Measurements from ENCODE around the gene CFAP300. TPM values are rescaled to one million over a fixed set of nuclear protein-coding genes. Genes with fewer than 3 reads are reported as not detected.

The CFAP300 gene
- total and polyA plus RNA-seq, 2 of the 8 experiments (the other 6 are each of a cell fraction or from before 2014, with no cell fraction given) = 2.1 to 2.8 TPM

- TF ChIP-seq HDAC2 (IDR thresholded peaks at IDR 0.05; ENCODE audit: borderline replicate concordance in 1 of 2, low read depth in 2 of 2, low read length in 2 of 2) = no peak
- no peak for TF ChIP-seq ZNF274 (IDR thresholded peaks at IDR 0.05; ENCODE audit: borderline replicate concordance, extremely low read depth, low read length)
- TF ChIP-seq TCF12 (IDR thresholded peaks at IDR 0.05; ENCODE audit: low read depth, low read length) = no peak
- TF ChIP-seq TAF1 (IDR thresholded peaks at IDR 0.05; ENCODE audit: low read depth, low read length) = no peak
- TF ChIP-seq RBBP5 (IDR thresholded peaks at IDR 0.05; ENCODE audit: borderline replicate concordance, low read depth, low read length) = no peak
- TF ChIP-seq NANOG (IDR thresholded peaks at IDR 0.05; ENCODE audit: insufficient read depth, low read depth, low read length, poor library complexity, severe bottlenecking) = peak; percentile 24
- no peak for TF ChIP-seq CBX5 (IDR thresholded peaks at IDR 0.05; ENCODE audit: low read depth, low read length)
- no peak for TF ChIP-seq PHF8 (conservative IDR thresholded peaks at IDR 0.05; ENCODE audit: low read depth, low read length)
- no peak for TF ChIP-seq EZH2 (IDR thresholded peaks at IDR 0.05; ENCODE audit: low read depth, low read length, severe bottlenecking)
- TF ChIP-seq POU5F1 (IDR thresholded peaks at IDR 0.05; ENCODE audit: low read depth, low read length) = no peak
- no peak for TF ChIP-seq EGR1 (IDR thresholded peaks at IDR 0.05; ENCODE audit: borderline replicate concordance, low read depth, low read length)
Observed at GRCh38 chr11:102115557-102115956, 68.3 kb downstream of the CFAP300 start (continued).

Data from H1 (cell line).